ENCODE measurements around the gene TEX50. TPM values are rescaled to one million over a fixed set of nuclear protein-coding genes. Genes with fewer than 3 reads are reported as not detected.
"Not testable (repeated sequence)": the region's sequence is repeated elsewhere in the genome, so short reads cannot be mapped to it uniquely, and the experiment has no call there.

TEX50 gene
- total and polyA plus RNA-seq, 5 experiments from 2014 or later = not detected

- H3K36me3 Mint-ChIP-seq = peaks cover 0 to 12% (median 3%) of the 10 kb centered on the region in 3 donors
- ATAC-seq = no peak
- no peak for DNase-seq
- peaks cover 3 to 24% (median 7%) of the 10 kb centered on the region in 9 donors for H3K9me3 Mint-ChIP-seq
- POLR2A ChIA-PET = no interaction called here
- no peaks in the 10 kb centered on the region for H3K4me1 Mint-ChIP-seq
- H3K27ac Mint-ChIP-seq = no peak overlapping the region
- H3K4me3 Mint-ChIP-seq = no peak overlapping the region
- H3K27me3 Mint-ChIP-seq = no peaks in the 10 kb centered on the region
These were observed 3.2 kb downstream of the TEX50 start for GRCh38 chr1:173638043-173639021.

GRCh38 chr1:173639102-173639501, 4.0 kb downstream of the TEX50 start:
- Mint-ChIP-seq H3K4me1 (no peaks in the 10 kb centered on the region), H3K27me3 (no peaks in the 10 kb centered on the region), H3K36me3 (peaks cover 0 to 12% (median 3%) of the 10 kb centered on the region in 3 donors), H3K4me3 (no peak overlapping the region), H3K9me3 (peaks cover 3 to 24% (median 7%) of the 10 kb centered on the region in 9 donors), H3K27ac (no peak overlapping the region)
- ATAC-seq (no peak), DNase-seq (no peak)
- POLR2A ChIA-PET = no interaction called here

DNA sequence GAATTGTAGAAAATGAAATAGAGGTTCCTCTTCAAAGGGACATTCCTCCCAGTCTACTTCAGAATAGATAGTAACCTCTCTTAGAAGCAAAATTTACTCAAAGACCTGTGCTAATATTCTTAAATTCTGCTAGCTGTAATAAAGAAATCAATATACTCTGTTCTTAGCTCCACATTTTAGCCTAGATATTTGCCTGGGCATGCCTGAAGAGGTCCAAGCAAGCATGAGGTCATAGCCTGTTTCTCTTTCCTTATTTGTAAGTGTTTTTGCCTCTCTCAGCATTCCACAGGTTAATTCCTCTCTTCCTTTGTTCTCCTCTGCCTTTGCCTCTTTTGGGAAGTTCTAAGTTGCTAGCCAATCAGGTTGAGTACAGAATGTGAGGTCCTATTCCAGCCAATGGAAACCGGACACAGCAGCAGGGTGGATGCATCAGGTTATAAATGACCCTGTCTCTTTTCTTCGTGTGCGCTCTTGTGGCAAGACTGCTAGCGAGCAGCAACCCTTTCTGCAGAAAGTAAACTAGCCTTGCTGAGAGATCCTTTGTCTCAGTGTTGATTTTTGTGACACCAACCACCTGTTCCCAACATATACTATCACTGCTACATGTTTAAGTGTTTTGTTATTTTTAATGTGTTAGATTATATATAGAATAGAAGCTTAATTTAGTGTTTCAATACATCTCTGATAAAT, 7.5 kb downstream of the TEX50 start:
- H3K27ac Mint-ChIP-seq, POLR2A ChIA-PET, H3K4me3 Mint-ChIP-seq, ATAC-seq, H3K36me3 Mint-ChIP-seq, DNase-seq, H3K27me3 Mint-ChIP-seq, H3K4me1 Mint-ChIP-seq: not testable (repeated sequence)
- peaks cover 0 to 14% (median 3%) of the 10 kb centered on the region in 9 donors for H3K9me3 Mint-ChIP-seq

GRCh38 chr1:173646656-173647055, 11.5 kb downstream of the TEX50 start:
- ATAC-seq (no peak), DNase-seq (no peak)
- H3K4me3 Mint-ChIP-seq = no peak overlapping the region
- no peaks in the 10 kb centered on the region for H3K4me1 Mint-ChIP-seq
- POLR2A ChIA-PET = no interaction called here
- H3K36me3 Mint-ChIP-seq = no peaks in the 10 kb centered on the region
- H3K27me3 Mint-ChIP-seq = peaks cover 0 to 6% (median 3%) of the 10 kb centered on the region in 5 donors
- H3K9me3 Mint-ChIP-seq = peaks cover 0 to 6% (median 1%) of the 10 kb centered on the region in 9 donors
- H3K27ac Mint-ChIP-seq = no peak overlapping the region

GRCh38 chr1:173648880-173649605, 13.9 kb downstream of the TEX50 start:
- no peaks in the 10 kb centered on the region for H3K36me3 Mint-ChIP-seq
- H3K27ac Mint-ChIP-seq = no peak overlapping the region
- ATAC-seq (no peak), DNase-seq (no peak)
- H3K4me1 Mint-ChIP-seq = no peaks in the 10 kb centered on the region
- H3K4me3 Mint-ChIP-seq = no peak overlapping the region
- POLR2A ChIA-PET = no interaction called here
- peaks cover 0 to 8% (median 2%) of the 10 kb centered on the region in 9 donors for H3K9me3 Mint-ChIP-seq
- peaks cover 0 to 17% (median 4%) of the 10 kb centered on the region in 5 donors for H3K27me3 Mint-ChIP-seq

- peaks cover 0 to 9% (median 3%) of the 10 kb centered on the region in 9 donors for H3K9me3 Mint-ChIP-seq
- no peak overlapping the region for H3K4me3 Mint-ChIP-seq
- ATAC-seq (no peak), DNase-seq (no peak)
- H3K36me3 Mint-ChIP-seq = peaks cover 0 to 6% (median 5%) of the 10 kb centered on the region in 3 donors
- peaks cover 0 to 11% (median 0%) of the 10 kb centered on the region in 5 donors for H3K27me3 Mint-ChIP-seq
- POLR2A ChIA-PET = no interaction called here
- H3K4me1 Mint-ChIP-seq = peaks cover 0 to 8% (median under 1%) of the 10 kb centered on the region in 4 donors
- H3K27ac Mint-ChIP-seq = no peak overlapping the region
These were observed 25.2 kb downstream of the TEX50 start for GRCh38 chr1:173660306-173660705.

GRCh38 chr1:173661271-173661670, 26.1 kb downstream of the TEX50 start:
- POLR2A ChIA-PET = no interaction called here
- DNase-seq (no peak), ATAC-seq (no peak)
- peaks cover 0 to 4% (median 0%) of the 10 kb centered on the region in 9 donors for H3K9me3 Mint-ChIP-seq
- H3K27me3 Mint-ChIP-seq = peaks cover 0 to 5% (median 0%) of the 10 kb centered on the region in 5 donors
- peaks cover 0 to 8% (median under 1%) of the 10 kb centered on the region in 4 donors for H3K4me1 Mint-ChIP-seq
- peaks cover 0 to 2% (median under 1%) of the 10 kb centered on the region in 3 donors for H3K36me3 Mint-ChIP-seq
- no peak overlapping the region for H3K4me3 Mint-ChIP-seq
- no peak overlapping the region for H3K27ac Mint-ChIP-seq

DNA sequence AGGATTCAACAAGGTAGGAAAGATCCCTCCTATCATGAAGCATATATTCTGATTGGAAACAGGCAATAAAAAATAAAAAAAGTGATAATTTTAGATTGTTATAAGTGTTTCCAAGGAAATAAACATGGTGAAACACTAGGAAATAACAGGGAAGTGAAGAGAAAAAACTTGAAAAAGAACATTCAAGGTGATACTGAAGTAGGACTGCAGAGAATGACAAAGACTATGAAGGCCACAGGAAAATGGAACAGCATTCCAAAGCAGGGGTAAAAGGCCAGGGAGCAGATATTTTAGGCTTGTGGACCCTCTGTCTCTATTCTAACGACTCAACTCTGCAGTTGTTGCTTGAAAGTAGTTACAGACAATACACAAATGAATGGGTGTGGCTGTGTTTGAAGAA, 26.6 kb downstream of the TEX50 start:
- ATAC-seq = no peak
- Mint-ChIP-seq H3K4me3 (no peak overlapping the region), H3K4me1 (peaks cover 0 to 8% (median under 1%) of the 10 kb centered on the region in 4 donors), H3K36me3 (no peaks in the 10 kb centered on the region), H3K9me3 (no peaks in the 10 kb centered on the region), H3K27ac (no peak overlapping the region), H3K27me3 (peaks cover 0 to 4% (median 0%) of the 10 kb centered on the region in 5 donors)
- POLR2A ChIA-PET = no interaction called here
- DNase-seq = no peak

GRCh38 chr1:173663159-173663558, 28.0 kb downstream of the TEX50 start:
- H3K4me3 Mint-ChIP-seq = no peak overlapping the region

GRCh38 chr1:173666646-173667045, 31.5 kb downstream of the TEX50 start:
- Mint-ChIP-seq H3K4me1 (peaks cover 6 to 23% (median 9%) of the 10 kb centered on the region in 4 donors), H3K27ac (no peak overlapping the region)
- POLR2A ChIA-PET = no interaction called here

More at GRCh38 chr1:173663159-173663558, 28.0 kb downstream of the TEX50 start:
- ATAC-seq (no peak), DNase-seq (no peak)
- no peaks in the 10 kb centered on the region for H3K9me3 Mint-ChIP-seq
- peaks cover 2 to 3% (median 3%) of the 10 kb centered on the region in 5 donors for H3K27me3 Mint-ChIP-seq
- H3K36me3 Mint-ChIP-seq = no peaks in the 10 kb centered on the region
- no peak overlapping the region for H3K27ac Mint-ChIP-seq
- POLR2A ChIA-PET = no interaction called here
- H3K4me1 Mint-ChIP-seq = peaks cover 0 to 8% (median under 1%) of the 10 kb centered on the region in 4 donors

GRCh38 chr1:173669491-173669941, 34.4 kb downstream of the TEX50 start, which contains the start of gene ANKRD45:
TSS of gene ANKRD45 (minus strand) at chr1:173669851. CDS start at chr1:173659418, 10,433 bp downstream.
- Mint-ChIP-seq H3K9me3 (no peaks in the 10 kb centered on the region), H3K4me3 (peak within 1 kb of the TSS in 9 of 10 donors; percentile 22 to 82 (median 70)), H3K36me3 (peaks cover 0 to 4% (median 2%) of the 10 kb centered on the region in 3 donors), H3K4me1 (peaks cover 5 to 15% (median 9%) of the 10 kb centered on the region in 4 donors), H3K27ac (peak within 1 kb of the TSS in 1 of 10 donors; percentile 14), H3K27me3 (peaks cover 26 to 37% (median 28%) of the 10 kb centered on the region in 5 donors)
- POLR2A ChIA-PET = no interaction called here
- DNase-seq = peak in 5 of 10 donors; percentile 10 to 34 (median 28)
- ATAC-seq = peak in 1 of 2 donors; percentile 10

More at GRCh38 chr1:173666646-173667045, 31.5 kb downstream of the TEX50 start:
- Mint-ChIP-seq H3K36me3 (peaks cover 0 to 4% (median 2%) of the 10 kb centered on the region in 3 donors), H3K27me3 (peaks cover 23 to 37% (median 28%) of the 10 kb centered on the region in 5 donors), H3K4me3 (no peak overlapping the region), H3K9me3 (no peaks in the 10 kb centered on the region)
- no peak for ATAC-seq
- no peak for DNase-seq

DNA sequence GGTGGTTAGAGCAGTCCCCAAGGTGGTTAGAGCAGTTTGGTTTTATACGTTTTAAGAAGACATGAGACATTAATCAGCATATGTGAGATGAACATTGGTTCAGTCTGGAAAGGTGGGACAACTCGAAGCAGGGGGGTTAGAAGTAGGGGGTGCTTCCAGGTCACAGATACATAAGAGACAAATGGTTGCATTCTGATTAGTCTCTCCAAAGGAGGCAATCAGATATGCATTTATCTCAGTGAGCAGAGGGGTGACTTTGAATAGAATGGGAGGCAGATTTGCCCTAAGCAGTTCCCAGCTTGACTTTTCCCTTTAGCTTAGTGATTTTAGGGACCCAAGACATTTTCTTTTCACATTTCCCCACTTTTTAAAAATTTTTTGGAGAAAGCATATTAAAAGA, 39.4 kb downstream of the TEX50 start:
- Mint-ChIP-seq H3K9me3 (peaks cover 0 to 15% (median 7%) of the 10 kb centered on the region in 9 donors), H3K27me3 (peaks cover 15 to 21% (median 19%) of the 10 kb centered on the region in 5 donors), H3K27ac (peak overlapping the region in 1 of 10 donors; percentile 44)
- H3K4me1 Mint-ChIP-seq, ATAC-seq, H3K36me3 Mint-ChIP-seq, H3K4me3 Mint-ChIP-seq, POLR2A ChIA-PET, DNase-seq: not testable (repeated sequence)
